ENCODE data around the gene OTUD7B.
"Not testable (repeated sequence)": the region's sequence is repeated elsewhere in the genome, so short reads cannot be mapped to it uniquely, and the experiment has no call there.

Gene OTUD7B

GRCh38 chr1:150010393-150011115 is at the start of gene OTUD7B:
TSS of gene OTUD7B (minus strand) at chr1:150010726. CDS start at chr1:149977510, 33,216 bp downstream.
- DNase-seq, result peak; percentile 55

GRCh38 chr1:150060260-150060659 is 49.7 kb upstream of the OTUD7B start:
- no peak for DNase-seq

GRCh38 chr1:150056407-150056806 is 45.9 kb upstream of the OTUD7B start:
- DNase-seq, result no peak

GRCh38 chr1:150055507-150055906 is 45.0 kb upstream of the OTUD7B start:
- DNase-seq, result not testable (repeated sequence)

GRCh38 chr1:150053926-150054325 is 43.4 kb upstream of the OTUD7B start:
- no peak for DNase-seq

GRCh38 chr1:150051905-150052412 is 41.4 kb upstream of the OTUD7B start:
- not testable (repeated sequence) for DNase-seq

GRCh38 chr1:150051089-150051373 is 40.5 kb upstream of the OTUD7B start:
- no peak for DNase-seq

- DNase-seq, result no peak
These were observed 39.4 kb upstream of the OTUD7B start for GRCh38 chr1:150049926-150050325.

- no peak for DNase-seq
These were observed 23.8 kb upstream of the OTUD7B start for GRCh38 chr1:150034336-150034735.

GRCh38 chr1:150028322-150028721 is 17.8 kb upstream of the OTUD7B start:
- DNase-seq, result no peak

- no peak for DNase-seq
These were observed 13.6 kb upstream of the OTUD7B start for GRCh38 chr1:150024156-150024555.

GRCh38 chr1:150022357-150022756 is 11.8 kb upstream of the OTUD7B start:
- no peak for DNase-seq

GRCh38 chr1:150021191-150021694 is 10.7 kb upstream of the OTUD7B start:
- no peak for DNase-seq

GRCh38 chr1:150020711-150021110 is 10.2 kb upstream of the OTUD7B start:
- DNase-seq, result no peak

GRCh38 chr1:150018165-150018564 is 7.6 kb upstream of the OTUD7B start:
- DNase-seq, result no peak

GRCh38 chr1:150017206-150017750 is 6.8 kb upstream of the OTUD7B start:
- DNase-seq, result no peak

- DNase-seq, result no peak
These were observed 5.2 kb upstream of the OTUD7B start for GRCh38 chr1:150015651-150016131.

- no peak for DNase-seq
These were observed 2.1 kb upstream of the OTUD7B start for GRCh38 chr1:150012611-150013010.

GRCh38 chr1:150009604-150010392 is 728 bp downstream of the OTUD7B start:
- DNase-seq, result peak; percentile 24

- no peak for DNase-seq
These were observed 1.8 kb downstream of the OTUD7B start for GRCh38 chr1:150008699-150009098.

- no peak for DNase-seq
These were observed 3.6 kb downstream of the OTUD7B start for GRCh38 chr1:150006881-150007421.

GRCh38 chr1:150005606-150006005 is 4.9 kb downstream of the OTUD7B start:
- no peak for DNase-seq

GRCh38 chr1:150003801-150004200 is 6.7 kb downstream of the OTUD7B start:
- no peak for DNase-seq
